Measurements from ENCODE around the gene GRIK3.

- TF ChIP-seq, protein P1, sequence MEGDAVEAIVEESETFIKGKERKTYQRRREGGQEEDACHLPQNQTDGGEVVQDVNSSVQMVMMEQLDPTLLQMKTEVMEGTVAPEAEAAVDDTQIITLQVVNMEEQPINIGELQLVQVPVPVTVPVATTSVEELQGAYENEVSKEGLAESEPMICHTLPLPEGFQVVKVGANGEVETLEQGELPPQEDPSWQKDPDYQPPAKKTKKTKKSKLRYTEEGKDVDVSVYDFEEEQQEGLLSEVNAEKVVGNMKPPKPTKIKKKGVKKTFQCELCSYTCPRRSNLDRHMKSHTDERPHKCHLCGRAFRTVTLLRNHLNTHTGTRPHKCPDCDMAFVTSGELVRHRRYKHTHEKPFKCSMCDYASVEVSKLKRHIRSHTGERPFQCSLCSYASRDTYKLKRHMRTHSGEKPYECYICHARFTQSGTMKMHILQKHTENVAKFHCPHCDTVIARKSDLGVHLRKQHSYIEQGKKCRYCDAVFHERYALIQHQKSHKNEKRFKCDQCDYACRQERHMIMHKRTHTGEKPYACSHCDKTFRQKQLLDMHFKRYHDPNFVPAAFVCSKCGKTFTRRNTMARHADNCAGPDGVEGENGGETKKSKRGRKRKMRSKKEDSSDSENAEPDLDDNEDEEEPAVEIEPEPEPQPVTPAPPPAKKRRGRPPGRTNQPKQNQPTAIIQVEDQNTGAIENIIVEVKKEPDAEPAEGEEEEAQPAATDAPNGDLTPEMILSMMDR (IDR thresholded peaks at IDR 0.05; ENCODE audit: poor library complexity): no peak
- no peak for TF ChIP-seq EZH2phosphoT487 (IDR thresholded peaks at IDR 0.05; ENCODE audit: low read depth, severe bottlenecking, unreplicated experiment)
Observed at GRCh38 chr1:36944883-36945282, 89.4 kb downstream of the GRIK3 start.
